H9 (cell line): ENCODE data around the gene SRM. TPM values are rescaled to one million over a fixed set of nuclear protein-coding genes. Genes with fewer than 3 reads are reported as not detected.

Source experiments
- DNase-seq: peaks from one replicate; pipeline ENCODE4 v3.0.0-alpha.2; 2017
- H2AFZ ChIP-seq: one replicate; pipeline ENCODE4 v1.6.1; 2013; ENCODE audit warnings: mild to moderate bottlenecking, low read length, control low read depth, moderate library complexity
- H2AK5ac ChIP-seq: 2 replicates; pipeline ENCODE4 v1.6.1; 2013; ENCODE audit warnings: low read length, control low read depth, mixed read lengths; ENCODE audit not compliant: insufficient read length
- H2BK120ac ChIP-seq: one replicate; pipeline ENCODE4 v1.6.1; 2013; ENCODE audit warnings: low read depth, mild to moderate bottlenecking, low read length, control low read depth, inconsistent platforms; ENCODE audit not compliant: poor library complexity, severe bottlenecking
- H2BK12ac ChIP-seq: 2 replicates; pipeline ENCODE4 v1.6.1; 2013; ENCODE audit warnings: low read length, control low read depth, mixed read lengths, low read depth; ENCODE audit not compliant: insufficient read length
- H2BK15ac ChIP-seq: 2 replicates; pipeline ENCODE4 v1.6.1; 2013; ENCODE audit warnings: low read depth, low read length, control low read depth
- H2BK20ac ChIP-seq: one replicate; pipeline ENCODE4 v1.6.1; 2013; ENCODE audit warnings: low read depth, mild to moderate bottlenecking, low read length, control low read depth, inconsistent platforms; ENCODE audit not compliant: poor library complexity, severe bottlenecking
- H2BK5ac ChIP-seq: 2 replicates; pipeline ENCODE4 v1.6.1; 2013; ENCODE audit warnings: low read length, control low read depth, mixed read lengths; ENCODE audit not compliant: insufficient read length
- H3K14ac ChIP-seq: 2 replicates; pipeline ENCODE4 v1.6.1; 2013; ENCODE audit warnings: low read length, control low read depth; ENCODE audit not compliant: insufficient read depth
- H3K18ac ChIP-seq: 2 replicates; pipeline ENCODE4 v1.6.1; 2013; ENCODE audit warnings: low read depth, mild to moderate bottlenecking, mixed read lengths, low read length, control low read depth; ENCODE audit not compliant: insufficient read length
- H3K23ac ChIP-seq: 2 replicates; pipeline ENCODE4 v1.6.1; 2013; ENCODE audit warnings: low read length, control low read depth, mixed read lengths, low read depth; ENCODE audit not compliant: insufficient read length
- H3K23me2 ChIP-seq: 2 replicates; pipeline ENCODE4 v1.6.1; 2013; ENCODE audit warnings: low read depth, mild to moderate bottlenecking, mixed read lengths, low read length, control low read depth; ENCODE audit not compliant: insufficient read length, poor library complexity, severe bottlenecking
- H3K27ac ChIP-seq: 2 replicates; pipeline ENCODE4 v1.5.1; 2013; ENCODE audit warnings: low read length, control low read depth, mixed read lengths, low read depth; ENCODE audit not compliant: insufficient read length
- H3K27me3 ChIP-seq: 2 replicates; pipeline ENCODE4 v1.6.1; 2013; ENCODE audit warnings: low read length, control low read depth, inconsistent platforms; ENCODE audit not compliant: insufficient read depth
- H3K4ac ChIP-seq: 2 replicates; pipeline ENCODE4 v1.6.1; 2013; ENCODE audit warnings: low read depth, mild to moderate bottlenecking, control low read depth, inconsistent platforms, low read length, moderate library complexity
- H3K4me1 ChIP-seq: 2 replicates; pipeline ENCODE4 v1.6.1; 2013; ENCODE audit warnings: low read length, control low read depth, inconsistent platforms; ENCODE audit not compliant: insufficient read depth
- H3K4me2 ChIP-seq: 2 replicates; pipeline ENCODE4 v1.6.1; 2013; ENCODE audit warnings: low read length, control low read depth, mixed read lengths; ENCODE audit not compliant: insufficient read length, insufficient read depth
- H3K56ac ChIP-seq: 2 replicates; pipeline ENCODE4 v1.6.1; 2013; ENCODE audit warnings: low read depth, mild to moderate bottlenecking, mixed read lengths, low read length, control low read depth; ENCODE audit not compliant: insufficient read length
- H3K79me1 ChIP-seq: 2 replicates; pipeline ENCODE4 v1.6.1; 2013; ENCODE audit warnings: low read depth, mild to moderate bottlenecking, moderate library complexity, low read length, control low read depth, inconsistent platforms; ENCODE audit not compliant: insufficient read depth, poor library complexity, severe bottlenecking
- H3K79me2 ChIP-seq: 2 replicates; pipeline ENCODE4 v1.6.1; 2013; ENCODE audit warnings: low read length, control low read depth, inconsistent platforms; ENCODE audit not compliant: insufficient read depth
- H3K9ac ChIP-seq: 2 replicates; pipeline ENCODE4 v1.6.1; 2013; ENCODE audit warnings: low read length, control low read depth, mixed read lengths; ENCODE audit not compliant: insufficient read length; ENCODE audit errors: extremely low read depth
- H3K9me3 ChIP-seq: one replicate; pipeline ENCODE4 v1.6.1; 2013; ENCODE audit warnings: low read depth, low read length, inconsistent platforms; ENCODE audit not compliant: control insufficient read depth
- H3T11ph ChIP-seq: one replicate; pipeline ENCODE4 v1.6.1; 2013; ENCODE audit warnings: mild to moderate bottlenecking, low read length, control low read depth, inconsistent platforms
- H4K20me1 ChIP-seq: one replicate; pipeline ENCODE4 v1.6.1; 2013; ENCODE audit not compliant: control insufficient read depth, insufficient read length, insufficient read depth
- H4K5ac ChIP-seq: 2 replicates; pipeline ENCODE4 v1.6.1; 2013; ENCODE audit warnings: low read depth, mild to moderate bottlenecking, mixed read lengths, low read length, control low read depth; ENCODE audit not compliant: insufficient read length
- H4K8ac ChIP-seq: replicated peaks from 2 replicates; pipeline ENCODE4 v1.6.1; 2013; ENCODE audit warnings: low read length, control low read depth, mixed read lengths, low read depth; ENCODE audit not compliant: insufficient read length
- H4K91ac ChIP-seq: 2 replicates; pipeline ENCODE4 v1.6.1; 2013; ENCODE audit warnings: low read depth, mild to moderate bottlenecking, moderate library complexity, mixed read lengths, low read length, control low read depth; ENCODE audit not compliant: insufficient read length
- H3K27ac Mint-ChIP-seq, 3 experiments: 2 replicates in 2 of 3; 3 replicates in 1 of 3; pipeline ENCODE4 v1.8.0; 2020 to 2021; ENCODE audit warnings: mixed read lengths in 3 of 3, mild to moderate bottlenecking in 1 of 3, moderate library complexity in 1 of 3
- H3K27me3 Mint-ChIP-seq: 2 replicates; pipeline ENCODE4 v1.8.0; 2021; ENCODE audit warnings: low read depth, mild to moderate bottlenecking, moderate library complexity, mixed read lengths
- H3K36me3 Mint-ChIP-seq, 3 experiments: 2 replicates in 2 of 3; 3 replicates in 1 of 3; pipeline ENCODE4 v1.8.0; 2020 to 2021; ENCODE audit warnings: low read depth in 3 of 3, mixed read lengths in 3 of 3; ENCODE audit not compliant: insufficient read depth in 1 of 3
- H3K4me1 Mint-ChIP-seq, 2 experiments: 2 replicates each; pipeline ENCODE4 v1.8.0; 2020; ENCODE audit warnings: mixed read lengths in 2 of 2
- H3K4me3 Mint-ChIP-seq, 2 experiments: 2 replicates in 1 of 2; 3 replicates in 1 of 2; pipeline ENCODE4 v1.8.0; 2020 to 2021; ENCODE audit warnings: mild to moderate bottlenecking in 2 of 2, mixed read lengths in 2 of 2, moderate library complexity in 1 of 2
- H3K9me3 Mint-ChIP-seq, 2 experiments: 2 replicates in 1 of 2; 3 replicates in 1 of 2; pipeline ENCODE4 v1.8.0; 2020; ENCODE audit warnings: mild to moderate bottlenecking in 2 of 2, mixed read lengths in 2 of 2, moderate library complexity in 1 of 2
- WGBS: extraction: QIAGEN DNeasy Blood & Tissue Kit; methylation state at CpG from one replicate; pipeline ENCODE4 v1.1.7; 2013; ENCODE audit warnings: missing lambda C conversion rate, low lambda C conversion rate, mixed read lengths; ENCODE audit not compliant: insufficient read length; ENCODE audit errors: extremely low coverage; 5-methylcytosine and 5-hydroxymethylcytosine counted together
- total RNA-seq: library from RNA; stranded (reverse); gene quantifications from 2 replicates; pipeline ENCODE4 v1.2.1, GENCODE V29; 2021
- TF ChIP-seq, protein P1 (sequence below): fragments of 200-600 bp; sonication (generic); conservative IDR thresholded peaks from 3 replicates; pipeline ENCODE4 v1.8.0; 2021; ENCODE audit warnings: antibody characterized with exemption, mild to moderate bottlenecking

SRM gene
- total RNA-seq, 1 experiment from 2014 or later = 196 TPM

- H3K23me2 ChIP-seq = no peaks in the 10 kb centered on the region
- no peaks in the 10 kb centered on the region for H3K27me3 ChIP-seq
- no peak overlapping the region for H4K5ac ChIP-seq
- no peak overlapping the region for H3K9ac ChIP-seq
- H3K9me3 ChIP-seq = no peaks in the 10 kb centered on the region
- no CpG with 5 or more reads among the region's 1 CpG for WGBS
- H2BK120ac ChIP-seq = no peak overlapping the region
- no peak overlapping the region for H3K56ac ChIP-seq
- no peaks in the 10 kb centered on the region for H3K27me3 Mint-ChIP-seq
- no peak overlapping the region for H3K27ac ChIP-seq
- H2AFZ ChIP-seq = no peak overlapping the region
- H2BK20ac ChIP-seq = no peak overlapping the region
- peaks cover 4% of the 10 kb centered on the region in 2 experiments for H3K4me1 Mint-ChIP-seq
- no peak overlapping the region for H3K23ac ChIP-seq
- no peak overlapping the region for H2BK5ac ChIP-seq
- DNase-seq = no peak
- no peak overlapping the region for H3K4me2 ChIP-seq
- no peaks in the 10 kb centered on the region for H3K79me2 ChIP-seq
- no peak overlapping the region for H2BK15ac ChIP-seq
- H3K79me1 ChIP-seq = no peaks in the 10 kb centered on the region
- no peak overlapping the region for H4K8ac ChIP-seq
- H4K20me1 ChIP-seq = no peaks in the 10 kb centered on the region
- no peak overlapping the region for H3K14ac ChIP-seq
- TF ChIP-seq, protein P1, sequence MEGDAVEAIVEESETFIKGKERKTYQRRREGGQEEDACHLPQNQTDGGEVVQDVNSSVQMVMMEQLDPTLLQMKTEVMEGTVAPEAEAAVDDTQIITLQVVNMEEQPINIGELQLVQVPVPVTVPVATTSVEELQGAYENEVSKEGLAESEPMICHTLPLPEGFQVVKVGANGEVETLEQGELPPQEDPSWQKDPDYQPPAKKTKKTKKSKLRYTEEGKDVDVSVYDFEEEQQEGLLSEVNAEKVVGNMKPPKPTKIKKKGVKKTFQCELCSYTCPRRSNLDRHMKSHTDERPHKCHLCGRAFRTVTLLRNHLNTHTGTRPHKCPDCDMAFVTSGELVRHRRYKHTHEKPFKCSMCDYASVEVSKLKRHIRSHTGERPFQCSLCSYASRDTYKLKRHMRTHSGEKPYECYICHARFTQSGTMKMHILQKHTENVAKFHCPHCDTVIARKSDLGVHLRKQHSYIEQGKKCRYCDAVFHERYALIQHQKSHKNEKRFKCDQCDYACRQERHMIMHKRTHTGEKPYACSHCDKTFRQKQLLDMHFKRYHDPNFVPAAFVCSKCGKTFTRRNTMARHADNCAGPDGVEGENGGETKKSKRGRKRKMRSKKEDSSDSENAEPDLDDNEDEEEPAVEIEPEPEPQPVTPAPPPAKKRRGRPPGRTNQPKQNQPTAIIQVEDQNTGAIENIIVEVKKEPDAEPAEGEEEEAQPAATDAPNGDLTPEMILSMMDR = no peak
- no peak overlapping the region for H3K18ac ChIP-seq
- H3K4me3 Mint-ChIP-seq = no peak overlapping the region
- no peak overlapping the region for H2BK12ac ChIP-seq
- H3K4ac ChIP-seq = no peak overlapping the region
- peaks cover 45 to 80% (median 62%) of the 10 kb centered on the region in 3 experiments for H3K36me3 Mint-ChIP-seq
- H3T11ph ChIP-seq = no peak overlapping the region
- no peak overlapping the region for H3K27ac Mint-ChIP-seq
- H4K91ac ChIP-seq = no peak overlapping the region
- no peaks in the 10 kb centered on the region for H3K9me3 Mint-ChIP-seq
- no peaks in the 10 kb centered on the region for H3K4me1 ChIP-seq
- no peak overlapping the region for H2AK5ac ChIP-seq
Observed at GRCh38 chr1:11065796-11066195, 6.0 kb upstream of the SRM start.
